CD1c-positive myeloid dendritic cell (primary cell): ENCODE measurements around the gene PPP2CA.
"Not testable (repeated sequence)": the region's sequence is repeated elsewhere in the genome, so short reads cannot be mapped to it uniquely, and the experiment has no call there.

Source experiments
- DNase-seq: peaks from one replicate; pipeline ENCODE4 v3.0.0-alpha.2; 2016; ENCODE audit errors: extremely low spot score

Gene PPP2CA

DNA sequence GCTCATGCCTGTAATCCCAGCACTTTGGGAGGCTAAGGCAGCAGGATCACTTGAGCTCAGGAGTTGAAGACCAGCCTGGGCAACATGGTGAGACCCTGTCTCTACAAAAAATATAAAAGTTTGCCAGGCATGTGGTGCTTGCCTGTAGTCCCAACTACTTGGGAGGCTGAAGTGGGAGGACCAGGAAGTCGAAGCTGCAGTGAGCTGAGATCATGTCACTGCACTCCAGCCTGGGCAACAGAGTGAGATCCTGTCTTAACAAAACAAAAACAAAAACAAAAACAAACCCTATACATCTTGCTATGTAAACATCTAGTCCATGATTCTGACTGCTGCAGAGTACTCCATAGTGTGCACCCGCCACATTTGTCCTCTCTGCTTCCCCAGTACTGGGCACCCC is 19.8 kb upstream of the PPP2CA start:
- DNase-seq, result no peak

DNA sequence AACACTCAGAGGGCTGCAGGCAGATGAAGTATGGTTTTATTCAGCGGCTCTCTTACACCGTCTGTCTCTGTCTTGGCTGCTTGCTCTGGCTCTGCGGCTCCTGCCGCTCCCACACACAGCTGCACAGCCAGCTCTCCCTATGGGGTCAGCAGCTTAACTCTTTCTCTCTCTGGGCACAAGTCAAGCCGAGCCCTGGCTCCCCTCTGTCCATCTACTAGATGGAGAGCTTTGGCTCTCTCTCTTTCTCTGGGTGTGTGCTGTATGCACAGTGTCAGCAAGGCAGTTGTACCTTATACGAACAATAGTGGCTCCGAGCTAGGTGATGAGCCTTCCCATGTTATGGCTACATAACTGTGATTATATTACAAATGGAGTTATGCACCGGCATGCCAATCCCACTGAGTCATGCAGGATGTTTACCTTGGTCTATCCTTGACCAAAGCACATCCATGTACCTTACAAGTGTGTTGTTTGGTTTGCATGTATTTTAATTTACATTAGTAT is 19.3 kb upstream of the PPP2CA start:
- DNase-seq, result no peak

DNA sequence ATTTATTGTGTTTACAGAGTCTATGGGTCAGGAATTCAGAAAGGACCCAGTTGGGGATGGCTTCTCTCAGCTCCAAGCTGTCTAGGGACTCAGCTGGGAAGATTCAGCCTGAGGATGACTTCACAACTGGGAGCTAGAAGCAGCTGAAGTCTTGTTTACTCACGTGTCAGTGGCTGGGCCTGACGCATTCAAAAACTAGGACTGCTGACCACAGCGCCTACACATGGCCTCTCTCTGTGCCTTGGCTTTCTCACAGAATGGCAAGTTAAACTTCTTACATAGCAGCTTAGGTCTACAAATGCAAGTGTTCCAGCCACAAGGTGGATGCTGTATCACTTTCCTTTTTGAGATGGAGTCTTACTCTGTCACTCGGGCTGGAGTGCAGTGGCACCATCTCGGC is 16.3 kb upstream of the PPP2CA start:
- no peak for DNase-seq

DNA sequence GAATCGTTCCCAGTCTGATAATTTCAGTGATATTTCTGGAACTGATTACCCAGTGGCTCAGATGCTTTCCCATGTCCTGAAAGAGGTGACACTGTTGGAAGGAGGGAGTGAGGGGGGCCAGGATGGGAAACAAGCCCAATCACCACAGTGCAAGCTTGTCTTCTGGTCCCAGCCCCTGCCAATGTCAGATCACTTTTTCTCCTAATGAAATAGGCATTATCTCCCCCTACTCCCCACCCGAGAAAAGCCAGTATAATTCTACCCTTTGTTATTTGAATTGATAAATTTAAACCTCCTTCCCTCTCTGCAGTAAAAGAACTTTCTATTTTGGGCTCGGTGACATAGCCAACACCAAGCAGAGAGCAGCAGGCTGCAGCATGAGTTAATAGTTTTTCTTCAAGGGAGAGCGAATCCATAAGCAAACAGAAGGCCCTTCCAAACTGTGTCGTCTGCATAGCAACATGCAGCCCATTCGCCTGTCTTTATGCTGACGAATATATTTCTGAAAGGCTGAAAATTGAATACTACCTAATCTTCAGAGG is 14.6 kb upstream of the PPP2CA start:
- DNase-seq, result no peak

DNA sequence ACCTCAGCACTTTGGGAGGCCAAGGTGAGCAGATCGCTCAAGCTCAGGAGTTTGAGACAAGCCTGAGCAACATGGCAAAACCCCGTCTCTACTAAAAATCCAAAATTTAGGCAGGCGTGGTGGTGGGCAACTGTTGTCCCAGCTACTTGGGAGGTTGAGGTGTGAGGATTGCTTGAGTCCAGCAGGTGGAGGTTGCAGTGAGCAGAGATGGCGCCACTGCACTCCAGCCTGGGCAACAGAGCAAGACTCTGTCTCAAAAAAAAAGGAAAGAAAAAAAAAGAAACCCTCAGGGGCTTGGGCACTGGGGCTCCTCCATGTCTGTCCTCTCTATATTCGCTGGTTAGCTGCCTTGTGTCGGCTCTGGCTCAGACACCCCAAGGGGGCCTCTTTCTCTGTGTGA is 10.9 kb upstream of the PPP2CA start:
- DNase-seq, result no peak

DNA sequence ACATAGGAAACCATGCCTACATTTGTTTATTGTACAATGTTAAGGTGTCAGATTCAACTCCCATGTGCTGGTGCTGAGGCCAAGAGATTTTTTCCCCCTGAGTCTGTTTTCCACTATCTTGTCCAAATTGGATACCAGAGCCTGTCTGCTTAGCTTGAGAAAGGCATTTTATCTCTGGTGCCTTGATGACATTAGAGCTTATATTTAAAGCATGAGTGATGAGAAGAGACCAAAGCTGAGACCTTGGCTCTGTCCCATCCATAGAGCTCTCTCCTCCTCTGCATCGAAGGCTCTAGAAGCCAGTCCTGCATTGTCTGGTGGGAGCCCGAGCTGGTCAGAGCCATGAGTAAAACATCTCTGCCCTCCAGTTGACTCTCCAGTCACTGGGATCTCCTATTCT is 10.4 kb upstream of the PPP2CA start:
- DNase-seq, result no peak

DNA sequence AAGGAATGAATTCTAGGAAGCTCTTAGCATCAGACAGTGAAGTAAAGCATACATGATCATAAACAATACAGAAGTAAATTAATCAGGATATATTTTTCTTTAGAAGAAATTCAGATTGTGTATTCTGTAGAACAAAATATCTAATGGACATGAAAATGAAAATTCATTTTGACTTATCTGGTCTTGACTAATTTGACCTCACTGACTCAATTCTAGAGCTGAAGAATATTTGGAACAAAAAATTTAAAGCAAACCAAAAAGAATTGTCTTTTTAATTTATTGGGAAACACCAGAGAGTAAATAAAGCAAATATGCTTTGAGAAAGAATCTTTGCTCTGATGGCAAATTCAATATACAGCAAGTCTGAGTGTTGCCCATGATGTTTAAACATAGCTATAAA is 2.8 kb upstream of the PPP2CA start:
- no peak for DNase-seq

DNA sequence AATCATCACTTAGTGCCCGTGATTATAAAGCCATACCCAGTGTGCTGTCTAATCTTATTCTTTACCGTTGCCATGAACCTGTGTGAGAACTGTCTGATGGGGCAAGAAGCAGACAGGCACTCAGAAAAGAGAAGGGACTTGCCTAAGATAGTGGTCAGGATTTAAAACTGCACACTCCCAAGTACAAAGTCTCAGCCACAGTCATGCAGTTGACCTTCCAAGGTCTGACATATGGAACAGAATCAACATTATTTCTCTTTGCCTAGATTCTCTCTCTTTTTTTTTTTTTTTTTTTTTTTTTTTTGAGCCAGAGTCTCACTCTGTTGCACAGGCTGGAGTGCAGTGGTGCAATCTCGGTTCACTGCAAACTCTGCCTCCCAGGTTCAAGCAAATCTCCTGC is 1.9 kb upstream of the PPP2CA start:
- DNase-seq, result no peak

DNA sequence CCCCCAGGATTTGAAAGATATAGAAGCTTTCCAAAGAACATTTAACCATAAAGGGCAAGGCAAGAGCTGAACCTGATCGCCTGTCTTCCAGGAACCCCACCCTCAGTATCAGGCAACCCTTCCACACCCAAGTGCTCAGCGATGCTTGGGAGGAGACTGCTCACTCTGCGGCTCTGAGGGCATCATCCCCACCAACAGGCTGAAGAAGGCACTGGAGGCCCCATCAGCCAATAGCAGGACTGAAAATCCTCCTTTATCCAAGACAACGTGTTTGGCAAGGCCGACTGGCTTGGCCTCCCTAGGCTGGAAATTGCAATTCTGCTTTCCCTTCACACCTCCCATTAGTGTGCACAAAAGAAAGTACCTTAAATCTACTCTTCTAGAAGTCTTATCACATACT is 1.4 kb upstream of the PPP2CA start:
- DNase-seq, result no peak

DNA sequence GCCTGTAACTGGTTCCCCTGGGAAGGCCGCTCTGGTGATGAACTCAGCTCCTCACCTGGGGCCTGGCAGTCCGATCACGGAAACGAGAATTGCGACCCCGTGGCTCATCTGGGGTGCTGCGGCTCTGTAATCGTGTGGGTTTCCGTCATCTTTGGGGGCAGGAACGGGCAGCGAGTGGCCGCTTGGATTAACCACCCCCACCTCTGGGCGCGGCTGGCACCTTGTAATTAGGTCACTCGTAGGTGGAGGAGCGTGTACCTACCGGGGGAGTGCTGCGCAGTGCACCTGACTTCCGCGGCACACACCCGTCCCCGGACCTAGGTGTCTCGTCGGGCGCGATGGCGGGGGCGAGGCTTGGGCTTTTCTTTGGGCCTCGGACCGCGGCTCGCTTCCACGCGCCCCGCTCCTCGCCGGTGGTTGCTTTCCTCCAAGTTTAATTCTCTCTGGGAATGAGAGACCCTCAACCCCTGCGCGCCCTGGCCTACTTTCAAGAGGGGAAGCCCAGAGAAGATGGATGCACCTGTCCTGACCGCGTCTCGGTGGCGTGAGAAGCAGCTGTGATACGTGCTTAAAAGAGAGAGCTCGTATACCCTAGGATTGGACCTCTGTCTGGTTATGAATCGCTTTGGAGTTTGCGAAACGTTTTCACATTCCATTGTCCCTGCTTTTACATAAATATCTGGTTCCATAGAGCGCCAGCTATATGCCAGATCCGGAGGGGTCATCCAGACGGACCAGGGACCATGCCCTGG is 744 bp upstream of the PPP2CA start:
- no peak for DNase-seq

DNA sequence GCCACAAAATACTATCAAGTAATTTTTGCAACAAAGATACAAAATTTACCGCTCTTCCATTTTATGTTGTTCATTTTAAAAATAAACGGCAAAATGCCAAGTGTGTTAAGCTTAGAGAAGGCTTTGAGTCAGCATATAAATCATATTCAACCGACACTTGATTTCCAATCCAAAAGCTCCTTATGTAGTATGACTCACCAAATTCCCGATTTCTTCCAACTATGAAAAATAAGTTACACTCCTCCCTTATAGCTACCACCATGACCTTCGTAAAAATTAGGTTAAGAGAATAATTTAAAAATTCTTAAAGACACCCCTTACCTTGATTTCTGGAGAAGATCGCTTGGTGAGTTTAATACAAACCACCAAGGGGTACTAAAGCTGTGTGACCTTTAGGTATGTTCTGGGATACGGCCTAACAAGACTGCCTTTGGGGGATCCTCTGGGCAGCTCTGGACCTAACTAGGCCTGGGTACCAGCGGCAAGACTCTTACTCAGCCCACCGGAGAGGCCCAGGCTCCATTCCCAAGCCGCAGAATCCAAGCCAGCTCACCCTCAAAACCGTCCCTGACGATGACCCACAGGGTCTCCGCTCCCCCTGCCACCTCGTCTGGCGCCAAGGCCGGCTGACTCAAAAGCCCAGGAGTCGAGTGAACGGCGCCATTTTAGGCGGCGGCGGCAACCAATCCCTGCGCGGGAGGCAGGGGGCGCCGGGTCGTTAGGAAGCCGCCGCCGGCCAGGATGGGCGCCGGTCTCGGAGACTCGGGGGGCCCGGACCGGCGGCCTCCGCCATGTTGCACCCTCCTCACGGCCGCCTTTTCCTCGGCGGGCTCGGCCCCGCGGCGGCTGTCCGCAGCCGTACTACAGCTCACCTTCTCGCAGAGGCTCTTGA is 739 bp downstream of the PPP2CA start:
- peak; percentile 81 for DNase-seq

DNA sequence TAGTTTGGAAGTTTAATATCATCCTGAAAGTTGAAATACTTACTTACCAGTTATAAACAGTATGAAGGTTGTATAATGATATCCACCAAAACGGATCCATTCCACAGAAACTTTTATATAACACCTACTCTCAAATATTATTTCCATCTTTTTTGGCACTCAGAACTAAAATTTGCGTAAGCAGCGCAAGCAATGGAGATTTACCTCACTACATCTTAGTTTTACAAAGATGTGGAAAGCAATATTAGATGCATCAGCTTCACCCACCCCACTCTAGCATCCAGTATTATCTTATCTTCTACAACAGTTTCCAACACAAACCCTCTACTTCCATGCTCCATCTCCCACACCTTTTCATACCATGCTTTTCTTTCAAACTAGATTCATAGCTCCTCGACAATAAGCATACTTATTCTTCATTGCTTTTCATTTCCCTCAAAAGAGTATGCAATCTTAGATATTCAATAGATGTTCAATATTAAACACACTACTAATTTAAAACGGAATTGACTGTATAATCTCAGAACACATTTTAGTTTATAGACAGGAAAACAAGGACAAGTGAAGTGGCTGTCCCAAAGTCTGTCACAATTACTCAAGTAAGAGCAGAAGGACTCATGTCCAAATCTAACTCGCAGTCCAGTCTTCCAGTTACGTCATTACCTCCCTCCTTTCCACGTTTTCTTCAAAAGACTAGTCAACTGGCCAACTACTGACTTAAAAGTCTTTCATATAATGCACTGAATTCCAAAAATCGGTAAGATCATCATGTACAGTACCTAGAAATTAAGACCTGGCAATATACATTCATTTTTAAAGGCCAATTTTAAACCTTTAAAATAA is 2.2 kb downstream of the PPP2CA start:
- no peak for DNase-seq

DNA sequence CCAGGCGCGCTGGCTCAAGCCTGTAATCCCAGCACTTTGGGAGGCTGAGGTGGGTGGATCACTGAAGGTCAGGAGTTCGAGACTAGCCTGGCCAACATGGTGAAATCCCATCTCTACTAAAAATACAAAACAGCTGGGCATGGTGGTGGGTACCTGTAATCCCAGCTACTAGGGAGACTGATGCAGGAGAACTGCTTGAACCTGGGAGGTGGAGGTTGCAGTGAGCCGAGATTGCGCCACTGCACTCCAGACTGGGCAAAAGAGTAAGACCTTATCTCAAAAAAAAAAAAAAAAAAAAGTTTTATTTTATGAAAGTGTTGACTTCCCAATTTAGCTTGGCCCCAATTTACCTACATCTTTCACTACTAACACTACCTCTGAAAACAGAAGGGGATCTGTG is 4.2 kb downstream of the PPP2CA start:
- DNase-seq, result not testable (repeated sequence)

DNA sequence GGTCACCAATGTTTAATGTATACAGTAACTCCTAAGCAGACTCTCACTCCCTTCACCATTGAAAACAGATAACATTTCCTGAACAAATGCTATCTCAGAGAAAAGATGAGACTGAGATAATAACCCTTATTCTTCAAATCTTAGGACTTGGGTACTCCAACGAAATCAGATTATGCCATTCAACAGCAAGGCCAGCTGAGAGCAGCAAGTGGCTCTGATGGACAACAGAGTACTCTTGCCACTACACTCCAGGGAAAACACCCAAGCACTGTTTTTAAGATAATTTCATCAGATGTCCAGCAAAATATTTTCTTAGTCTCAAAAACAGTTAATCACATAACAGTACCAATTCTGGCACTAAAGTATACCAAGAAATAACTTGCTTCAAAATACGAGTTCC is 10.1 kb downstream of the PPP2CA start:
- no peak for DNase-seq

DNA sequence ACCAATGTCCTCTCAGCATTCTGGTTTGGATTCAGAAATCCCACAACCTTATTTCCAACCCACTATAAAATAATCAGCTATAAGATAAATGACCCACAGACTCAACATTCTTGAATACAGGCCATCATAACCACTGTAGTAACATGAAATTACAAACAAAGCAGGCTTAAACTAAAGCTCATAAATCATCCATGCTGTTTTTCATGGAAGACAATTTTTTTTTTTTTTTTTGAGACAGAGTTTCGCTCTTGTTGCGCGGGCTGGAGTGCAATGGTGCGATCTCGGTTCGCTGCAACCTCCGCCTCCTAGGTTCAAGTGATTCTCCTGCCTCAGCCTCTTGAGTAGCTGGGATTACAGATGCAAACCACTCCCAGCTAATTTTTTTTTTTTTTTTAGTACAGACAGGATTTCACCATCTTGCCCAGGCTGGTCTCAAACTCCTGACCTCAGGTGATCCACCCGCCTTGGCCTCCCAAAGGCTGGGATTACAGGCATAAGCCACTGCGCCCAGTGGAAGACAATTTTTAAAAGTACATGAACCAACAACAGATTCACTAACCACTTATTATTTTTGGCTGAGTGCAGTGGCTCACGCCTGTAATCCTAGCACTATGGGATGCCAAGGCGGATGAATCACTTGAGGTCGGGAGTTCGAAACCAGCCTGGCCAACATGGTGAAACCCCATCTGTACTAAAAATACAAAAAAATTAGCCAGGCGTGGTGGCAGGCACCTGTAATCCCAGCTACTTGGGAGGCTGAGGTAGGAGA is 14.4 kb downstream of the PPP2CA start:
- not testable (repeated sequence) for DNase-seq

DNA sequence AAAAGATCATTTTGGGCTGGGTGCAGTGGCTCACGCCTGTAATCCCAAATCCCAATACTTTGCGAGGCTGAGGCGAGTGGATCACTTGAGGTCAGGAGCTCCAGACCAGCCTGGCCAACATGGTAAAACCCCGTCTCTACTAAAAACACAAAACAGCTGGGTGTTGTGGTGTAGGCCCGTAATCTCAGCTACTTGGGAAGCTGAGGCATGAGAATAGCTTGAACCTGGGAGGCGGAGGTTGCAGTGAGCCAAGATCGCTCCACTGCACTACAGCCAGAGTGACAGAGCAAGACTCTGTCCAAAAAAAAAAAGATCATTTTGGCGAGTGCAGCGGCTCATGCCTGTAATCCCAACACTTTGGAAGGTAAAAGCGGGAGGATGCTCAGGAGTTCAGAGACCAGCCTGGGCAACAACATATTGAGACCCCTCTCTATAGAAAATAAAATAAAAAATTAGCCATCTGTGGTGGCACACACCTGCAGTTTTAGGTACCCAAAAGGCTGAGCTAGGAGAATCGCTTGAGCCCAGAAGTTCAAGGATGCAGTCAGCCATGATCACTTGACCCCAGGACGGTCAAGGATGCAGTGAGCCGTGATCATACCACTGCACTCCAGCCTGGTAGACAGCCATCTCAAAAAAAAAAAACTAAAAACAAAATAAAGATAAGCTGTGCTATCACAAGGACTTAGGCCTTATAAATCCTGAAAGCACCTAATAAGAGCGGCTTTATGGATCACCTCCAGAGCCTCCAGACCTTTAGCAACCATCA is 16.2 kb downstream of the PPP2CA start:
- DNase-seq, result no peak

DNA sequence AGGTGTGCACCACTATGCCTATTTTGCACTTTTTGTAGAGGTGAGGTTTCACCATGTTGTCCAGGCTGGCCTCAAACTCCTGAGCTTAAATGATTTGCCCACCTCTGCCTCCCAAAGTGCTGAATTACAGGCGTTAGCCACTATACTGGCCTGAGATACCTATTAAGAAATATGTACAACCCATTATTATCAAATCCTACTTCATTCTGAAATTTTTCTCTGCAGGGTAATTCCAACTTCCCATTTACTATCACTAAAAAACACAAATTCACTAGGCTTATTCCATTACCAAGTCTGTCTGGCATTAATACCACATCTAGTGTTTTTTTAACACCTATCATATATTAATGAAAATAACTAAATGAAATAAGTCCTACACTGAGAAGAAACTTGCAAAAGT is 18.2 kb downstream of the PPP2CA start:
- DNase-seq, result no peak

DNA sequence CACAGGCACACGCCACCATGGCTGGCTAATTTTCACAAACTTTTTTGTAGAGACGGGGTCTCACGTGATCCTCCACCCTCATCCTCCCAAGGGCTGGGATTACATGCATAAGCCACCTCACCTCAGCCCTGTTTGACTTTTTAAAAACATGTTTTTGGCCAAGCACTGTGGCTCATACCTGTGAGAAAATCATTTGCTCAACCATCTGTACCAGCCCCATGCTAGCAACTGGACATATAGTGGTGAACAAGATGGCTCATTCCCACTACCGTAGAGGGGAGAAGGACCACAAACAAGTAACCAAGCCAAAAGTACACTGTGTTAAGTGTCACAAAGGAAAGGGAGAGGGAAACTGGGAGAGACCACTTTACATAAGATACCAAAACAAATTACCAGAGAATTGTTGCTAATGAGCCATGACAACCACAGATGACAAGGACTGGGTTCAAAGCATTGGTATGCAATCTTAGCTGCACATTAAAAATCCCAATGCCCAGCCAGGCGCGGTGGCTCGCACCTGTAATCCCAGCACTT is 19.2 kb downstream of the PPP2CA start:
- DNase-seq, result no peak

DNA sequence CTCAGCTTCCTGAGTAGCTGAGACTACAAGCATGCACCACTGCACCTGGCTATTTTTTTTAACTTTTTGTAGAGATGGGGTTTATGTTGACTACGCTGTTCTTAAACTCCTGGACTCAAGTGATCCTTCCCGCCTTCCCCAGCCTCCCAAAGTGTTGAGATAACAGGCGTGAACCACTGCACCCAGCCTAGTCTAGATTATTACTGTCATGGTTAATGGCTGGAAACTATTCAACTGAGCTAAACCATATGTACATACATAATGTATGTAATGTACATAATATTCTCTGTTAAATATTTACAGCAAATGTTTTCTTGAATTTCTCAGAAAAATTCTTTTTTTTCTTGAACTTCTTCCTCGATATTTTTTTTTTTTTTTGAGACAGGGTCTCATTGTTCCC is 21.3 kb downstream of the PPP2CA start:
- DNase-seq, result no peak

DNA sequence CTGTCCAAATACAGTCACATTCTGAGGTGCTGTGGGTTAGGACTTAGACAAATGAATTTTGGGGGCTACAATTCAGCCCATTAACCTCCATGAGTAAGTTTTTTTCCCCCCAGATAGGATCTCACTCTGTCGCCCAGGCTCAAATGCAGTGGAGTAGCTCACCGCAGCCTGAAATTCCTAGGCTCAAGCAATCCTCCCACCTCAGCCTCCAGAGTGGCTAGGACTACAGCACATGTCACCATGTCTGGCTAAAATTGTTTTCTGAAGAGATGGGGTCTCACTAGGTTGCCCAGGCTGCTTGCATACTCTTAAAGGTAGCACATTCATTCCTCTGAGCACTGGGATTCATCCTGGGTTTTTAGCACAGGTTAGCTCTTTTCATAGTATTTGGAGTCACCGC is 22.2 kb downstream of the PPP2CA start:
- no peak for DNase-seq
